Measurements from ENCODE around the gene PCDHGA1.

PCDHGA1 gene

GRCh38 chr5:141493500-141494422, 163.4 kb downstream of the PCDHGA1 start:
- no peak for DNase-seq

DNA sequence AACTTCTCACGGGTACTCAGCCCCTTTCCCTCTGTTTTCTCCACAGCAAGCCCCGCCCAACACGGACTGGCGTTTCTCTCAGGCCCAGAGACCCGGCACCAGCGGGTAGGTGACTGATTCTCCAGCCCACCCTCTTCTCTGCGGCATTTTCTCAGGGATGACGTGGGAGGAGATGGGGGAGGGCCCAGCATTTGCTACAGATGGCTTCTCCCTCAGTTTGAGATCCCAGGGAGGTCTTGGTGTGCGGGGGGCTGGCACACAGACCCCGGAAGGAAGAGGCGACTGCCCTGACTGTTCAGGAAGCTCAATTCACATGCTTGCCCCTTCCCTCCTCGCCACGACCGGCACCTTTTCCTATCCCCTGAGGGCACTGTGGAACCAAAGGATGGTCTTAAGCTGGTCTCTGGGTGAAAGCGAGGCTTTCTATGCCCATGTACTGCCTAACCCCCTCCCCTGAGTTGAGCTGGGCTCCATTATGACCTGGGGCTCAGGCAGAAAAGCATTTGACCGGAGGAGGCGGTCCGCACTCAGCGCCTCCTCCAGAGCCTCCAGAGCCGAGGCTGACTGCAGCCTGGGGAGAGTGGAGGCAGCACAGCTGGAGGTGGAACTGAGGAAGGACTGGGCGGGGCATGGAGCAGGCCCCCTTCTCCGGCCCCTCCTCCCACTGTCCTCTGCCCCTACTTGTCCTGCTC, 164.6 kb downstream of the PCDHGA1 start:
- DNase-seq = peak; percentile 40

DNA sequence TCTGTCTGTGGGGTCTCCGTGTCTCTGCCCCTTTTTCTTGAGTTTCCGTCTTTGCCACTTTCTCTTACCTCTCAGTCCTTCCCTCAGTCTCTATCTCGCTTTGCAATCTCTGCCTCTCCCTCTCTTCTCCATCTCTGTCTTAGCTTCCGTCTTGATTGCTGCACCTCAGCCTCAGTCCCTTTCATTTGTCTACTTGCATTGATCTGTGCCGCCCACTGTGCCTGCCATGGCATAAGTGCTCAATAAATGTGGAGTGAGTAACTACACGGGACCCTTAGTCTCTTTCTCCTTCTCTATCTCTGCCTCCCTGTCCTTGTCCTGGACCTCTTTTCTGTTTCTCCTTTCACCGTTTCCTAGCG, 165.1 kb downstream of the PCDHGA1 start:
- DNase-seq = no peak

DNA sequence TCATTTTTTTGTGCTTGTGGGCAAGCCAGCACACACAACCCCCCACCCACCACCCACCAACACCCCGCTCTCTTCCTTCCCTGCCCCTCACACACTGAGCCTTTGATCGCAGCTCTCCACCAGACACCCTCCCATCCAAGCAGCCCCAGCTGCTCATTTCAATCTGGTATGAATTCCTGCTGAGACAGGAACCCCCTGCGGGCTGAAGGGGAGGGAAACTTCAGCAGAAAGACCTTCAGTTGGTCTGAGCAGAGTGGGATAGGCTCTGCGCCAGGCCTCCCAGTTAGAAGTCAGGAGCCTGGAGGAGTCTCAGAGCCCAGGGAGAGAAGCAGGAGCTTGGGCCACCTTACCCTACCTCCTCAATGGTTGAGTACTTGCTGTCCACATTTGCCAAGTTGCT, 165.7 kb downstream of the PCDHGA1 start:
- peak; percentile 80 for DNase-seq

DNA sequence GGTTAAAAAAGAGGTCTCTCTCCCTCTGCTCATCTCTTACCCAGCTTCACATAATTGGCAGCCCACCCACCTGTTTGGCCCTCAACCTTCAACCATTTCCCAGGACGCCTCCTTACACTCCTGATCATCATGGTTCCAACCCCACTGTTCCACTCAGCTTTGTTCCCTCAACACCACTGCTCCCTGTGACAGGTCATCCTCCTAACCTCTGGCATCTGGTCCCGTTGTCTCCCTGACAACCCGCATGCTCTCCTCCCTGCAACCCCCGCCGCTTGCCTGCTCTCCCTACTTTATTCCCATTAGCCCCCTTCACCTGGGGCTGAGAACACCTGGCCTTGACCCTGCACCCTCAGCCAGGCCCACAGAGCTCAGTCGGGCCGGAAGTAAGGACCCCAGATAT, 171.4 kb downstream of the PCDHGA1 start:
- peak; percentile 34 for DNase-seq

DNA sequence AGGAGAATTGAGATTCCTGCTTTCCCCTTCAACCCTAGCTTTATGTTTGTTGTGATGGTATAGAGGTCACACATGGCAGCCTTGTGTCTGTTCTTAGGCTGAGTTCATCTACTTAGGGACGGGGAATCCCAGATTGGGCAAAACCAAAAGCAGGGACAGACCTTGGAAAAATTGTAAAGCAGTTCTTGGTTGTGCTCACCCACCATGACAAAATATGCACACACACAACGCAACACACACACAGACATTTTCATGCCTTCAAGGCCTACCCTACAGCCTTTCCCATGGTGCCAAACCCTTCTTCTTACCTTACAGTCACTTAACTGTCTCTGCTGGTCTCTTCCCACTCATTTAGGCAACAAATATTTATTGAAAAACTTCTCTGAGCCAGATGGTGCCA, 173.4 kb downstream of the PCDHGA1 start:
- DNase-seq = no peak

DNA sequence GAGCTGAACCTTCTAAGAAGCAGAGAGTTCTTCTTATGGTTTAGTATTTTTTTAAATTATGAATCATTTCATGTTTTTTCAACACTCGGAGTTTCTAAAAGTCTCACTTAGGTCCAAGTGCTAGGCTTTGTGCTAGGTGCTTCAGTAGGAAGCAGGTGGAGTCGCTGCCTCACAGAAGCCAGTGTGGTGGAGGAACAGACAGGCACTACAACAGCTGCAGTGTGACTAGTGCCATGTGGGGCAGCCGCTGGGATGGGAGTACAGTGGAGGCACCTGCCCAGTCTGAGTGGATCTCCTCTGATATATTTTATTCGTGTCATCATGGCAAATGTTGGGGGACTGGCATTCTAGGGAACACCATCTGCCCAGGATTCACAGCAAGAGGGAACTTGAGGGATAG, 173.9 kb downstream of the PCDHGA1 start:
- DNase-seq = no peak

- DNase-seq = no peak
Observed at GRCh38 chr5:141506381-141507155, 176.3 kb downstream of the PCDHGA1 start.

- no peak for DNase-seq
Observed at GRCh38 chr5:141507387-141508091, 177.2 kb downstream of the PCDHGA1 start.

GRCh38 chr5:141508440-141508797, 178.1 kb downstream of the PCDHGA1 start:
- no peak for DNase-seq

DNA sequence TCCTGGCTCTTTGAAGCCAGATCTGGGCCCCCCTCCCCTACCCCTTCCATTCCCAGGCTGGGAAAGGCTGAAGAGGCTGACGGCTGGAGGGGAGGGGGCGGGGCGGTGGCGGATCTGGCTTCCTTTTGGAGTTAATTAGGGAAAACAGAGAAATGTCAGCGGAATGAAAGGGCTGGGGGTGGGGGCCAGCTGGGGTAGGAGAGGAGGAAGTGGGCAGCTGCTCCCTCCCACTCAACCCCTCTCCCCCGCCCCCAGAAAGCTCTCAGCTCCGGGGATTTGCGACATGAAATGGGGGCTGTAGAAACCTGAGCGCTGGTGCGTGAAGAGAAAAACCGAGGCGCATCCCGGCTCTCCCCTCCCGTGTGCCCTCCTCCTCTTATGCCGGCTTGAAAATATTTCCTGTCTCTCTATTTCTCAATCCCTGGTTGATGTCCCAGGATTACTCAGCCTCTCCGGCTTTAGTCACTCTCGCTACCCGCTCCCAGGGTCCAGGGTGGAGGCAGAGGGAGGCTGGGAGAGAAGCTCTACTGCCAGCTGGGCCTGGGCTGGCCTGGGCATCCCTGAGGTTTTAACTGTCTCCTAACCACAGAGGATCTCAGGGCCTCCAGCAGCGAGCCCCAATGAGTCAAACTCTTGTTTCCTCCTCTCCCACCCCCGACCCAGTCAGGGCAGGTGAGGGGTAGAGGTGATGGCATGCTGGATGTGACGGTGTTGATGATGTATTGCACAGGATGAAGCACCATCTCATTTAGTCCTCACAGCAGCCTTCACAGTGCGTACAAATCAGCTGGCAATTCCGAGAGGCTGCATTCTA, 178.7 kb downstream of the PCDHGA1 start:
- DNase-seq = peak; percentile 86

- DNase-seq = no peak
Observed at GRCh38 chr5:141510160-141510559, 179.8 kb downstream of the PCDHGA1 start.

GRCh38 chr5:141510850-141511601, 180.7 kb downstream of the PCDHGA1 start:
- no peak for DNase-seq

DNA sequence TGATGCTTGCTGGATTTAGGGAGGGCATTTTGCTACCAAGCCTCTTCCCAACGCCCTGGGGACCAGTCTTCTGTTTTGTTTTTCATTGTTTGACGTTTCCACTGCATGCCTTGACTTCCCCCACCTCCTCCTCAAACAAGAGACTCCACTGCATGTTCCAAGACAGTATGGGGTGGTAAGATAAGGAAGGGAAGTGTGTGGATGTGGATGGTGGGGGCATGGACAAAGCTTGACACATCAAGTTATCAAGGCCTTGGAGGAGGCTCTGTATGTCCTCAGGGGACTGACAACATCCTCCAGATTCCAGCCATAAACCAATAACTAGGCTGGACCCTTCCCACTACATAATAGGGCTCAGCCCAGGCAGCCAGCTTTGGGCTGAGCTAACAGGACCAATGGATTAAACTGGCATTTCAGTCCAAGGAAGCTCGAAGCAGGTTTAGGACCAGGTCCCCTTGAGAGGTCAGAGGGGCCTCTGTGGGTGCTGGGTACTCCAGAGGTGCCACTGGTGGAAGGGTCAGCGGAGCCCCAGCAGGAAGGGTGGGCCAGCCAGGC, 181.5 kb downstream of the PCDHGA1 start:
- no peak for DNase-seq

DNA sequence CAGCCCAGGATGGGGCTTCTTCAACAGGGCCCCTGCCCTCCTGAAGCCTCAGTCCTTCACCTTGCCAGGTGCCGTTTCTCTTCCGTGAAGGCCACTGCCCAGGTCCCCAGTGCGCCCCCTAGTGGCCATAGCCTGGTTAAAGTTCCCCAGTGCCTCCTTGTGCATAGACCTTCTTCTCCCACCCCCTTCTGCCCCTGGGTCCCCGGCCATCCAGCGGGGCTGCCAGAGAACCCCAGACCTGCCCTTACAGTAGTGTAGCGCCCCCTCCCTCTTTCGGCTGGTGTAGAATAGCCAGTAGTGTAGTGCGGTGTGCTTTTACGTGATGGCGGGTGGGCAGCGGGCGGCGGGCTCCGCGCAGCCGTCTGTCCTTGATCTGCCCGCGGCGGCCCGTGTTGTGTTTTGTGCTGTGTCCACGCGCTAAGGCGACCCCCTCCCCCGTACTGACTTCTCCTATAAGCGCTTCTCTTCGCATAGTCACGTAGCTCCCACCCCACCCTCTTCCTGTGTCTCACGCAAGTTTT, 182.1 kb downstream of the PCDHGA1 start:
- peak; percentile 85 for DNase-seq

DNA sequence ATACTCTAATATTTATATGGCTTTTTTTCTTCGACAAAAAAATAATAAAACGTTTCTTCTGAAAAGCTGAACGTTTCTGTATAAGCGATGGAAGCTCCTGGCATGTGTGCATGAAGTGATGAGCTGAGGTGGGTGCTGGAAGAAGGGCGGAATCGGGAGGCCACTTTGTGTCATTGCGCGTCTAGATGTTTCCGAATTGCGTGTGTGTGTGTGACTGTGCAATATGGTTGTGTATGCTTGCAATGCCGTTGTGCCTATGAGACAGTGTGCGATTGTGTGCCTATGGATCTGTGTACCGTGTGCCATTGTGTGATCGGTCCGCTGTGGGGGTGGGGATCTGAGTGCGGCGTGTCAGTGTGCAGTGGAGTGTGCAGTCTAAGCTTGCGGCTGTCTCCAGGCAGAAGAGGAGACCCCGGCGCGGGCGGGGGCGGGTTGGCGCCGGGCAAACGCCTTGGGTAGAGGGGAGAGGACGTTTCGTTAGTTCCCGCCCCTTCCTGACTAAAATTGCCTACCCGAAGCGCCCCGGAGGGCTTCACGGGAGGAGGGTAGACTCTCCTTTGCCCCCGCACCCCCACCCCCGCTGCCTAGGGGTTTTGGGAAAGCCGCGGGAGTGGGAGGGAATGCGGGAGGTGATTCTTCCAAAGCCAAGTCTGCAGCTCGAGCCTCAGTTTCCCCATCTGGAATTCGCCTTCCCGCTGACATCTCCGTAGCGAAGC, 182.8 kb downstream of the PCDHGA1 start:
- DNase-seq = peak; percentile 74

- peak; percentile 95 for DNase-seq
Observed at GRCh38 chr5:141513627-141514329, 183.5 kb downstream of the PCDHGA1 start.

DNA sequence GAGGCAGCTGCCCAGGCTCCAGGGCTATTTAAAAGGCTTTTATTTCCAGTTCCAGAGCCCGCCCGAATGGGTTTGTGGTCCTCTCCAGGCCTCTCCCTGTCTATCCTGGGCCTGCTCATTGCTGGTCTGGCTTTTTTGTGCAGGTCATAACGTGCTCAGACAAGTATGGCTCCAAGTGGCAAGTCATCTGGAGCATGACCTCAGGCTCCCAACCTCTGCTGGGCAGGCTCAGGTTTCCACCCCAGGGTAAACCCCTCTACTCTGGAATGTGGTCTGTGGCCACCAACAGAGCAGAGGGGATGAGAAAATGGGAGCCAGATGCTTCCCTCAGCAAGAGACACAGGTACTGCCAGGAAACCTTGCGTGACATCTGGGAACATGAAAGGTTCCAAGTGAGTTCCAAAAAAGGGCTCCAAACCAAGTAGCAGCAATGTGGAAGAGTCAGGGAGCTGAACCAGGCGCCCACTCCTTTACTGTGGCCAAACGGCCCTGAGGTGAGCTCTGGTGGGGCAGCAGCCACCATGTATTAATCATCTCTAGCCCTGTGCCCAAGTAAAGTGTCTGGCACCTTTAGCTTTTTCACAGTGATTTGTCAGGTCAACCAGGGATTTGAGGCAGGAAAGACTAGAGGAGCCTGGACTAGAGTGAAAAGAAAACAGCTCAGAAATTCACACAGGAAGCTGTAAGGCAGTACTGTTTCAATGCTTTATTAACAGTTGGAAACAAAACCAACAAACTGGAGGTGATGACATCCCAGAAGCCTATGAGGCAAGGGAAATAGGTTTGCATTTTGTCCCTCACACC, 184.2 kb downstream of the PCDHGA1 start:
- peak; percentile 95 for DNase-seq

Measured in NCI-H69 (cell line).